Stimulated activated naive CD8-positive, alpha-beta T cell treated with anti-CD3 and anti-CD28 coated beads, Interleukin-15, Interleukin-2, amounts not matched to agents 100 U/mL and 50 U/mL, for 24 hours (primary cell): Measurements from ENCODE around the gene SPACA7.
A peak's percentile ranks its signal among the peaks of the same experiment; 100 is the strongest.
"Not testable (repeated sequence)": the region's sequence is repeated elsewhere in the genome, so short reads cannot be mapped to it uniquely, and the experiment has no call there.

Experiments
- ATAC-seq: fragments of 150-1000 bp; cut with Tn5 transposase; one replicate; pipeline ENCODE4 v1.10.0; 2021
- DNase-seq: peaks from one replicate; pipeline ENCODE4 v3.0.0; 2021

SPACA7 gene

DNA sequence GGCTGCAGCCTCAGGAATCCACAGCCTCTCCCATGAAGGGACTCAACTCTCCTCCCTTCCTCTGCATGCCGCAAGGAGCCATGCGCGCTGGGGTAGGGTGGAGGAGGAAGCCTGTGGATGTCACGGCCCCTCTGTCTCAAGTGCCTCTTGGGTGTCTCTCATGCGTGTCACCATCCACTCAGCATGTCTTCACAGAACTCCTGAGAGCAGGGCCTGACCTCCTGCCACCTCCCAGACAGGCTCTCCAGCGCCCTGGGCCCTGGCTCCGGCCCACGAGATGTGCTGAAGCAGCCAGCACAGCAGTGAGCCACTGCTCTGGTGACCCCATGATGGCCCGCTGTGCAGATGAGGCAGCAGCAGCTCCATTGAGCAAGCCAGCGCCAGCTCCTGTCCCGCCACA is 25.9 kb upstream of the SPACA7 start:
- DNase-seq (no peak), ATAC-seq (no peak)

- DNase-seq (no peak), ATAC-seq (no peak)
Observed at GRCh38 chr13:112351825-112352224, 24.3 kb upstream of the SPACA7 start.

GRCh38 chr13:112353856-112354255 is 22.3 kb upstream of the SPACA7 start:
- ATAC-seq: no peak
- no peak for DNase-seq

GRCh38 chr13:112354330-112355273 is 21.6 kb upstream of the SPACA7 start:
- ATAC-seq: no peak
- DNase-seq: no peak

DNA sequence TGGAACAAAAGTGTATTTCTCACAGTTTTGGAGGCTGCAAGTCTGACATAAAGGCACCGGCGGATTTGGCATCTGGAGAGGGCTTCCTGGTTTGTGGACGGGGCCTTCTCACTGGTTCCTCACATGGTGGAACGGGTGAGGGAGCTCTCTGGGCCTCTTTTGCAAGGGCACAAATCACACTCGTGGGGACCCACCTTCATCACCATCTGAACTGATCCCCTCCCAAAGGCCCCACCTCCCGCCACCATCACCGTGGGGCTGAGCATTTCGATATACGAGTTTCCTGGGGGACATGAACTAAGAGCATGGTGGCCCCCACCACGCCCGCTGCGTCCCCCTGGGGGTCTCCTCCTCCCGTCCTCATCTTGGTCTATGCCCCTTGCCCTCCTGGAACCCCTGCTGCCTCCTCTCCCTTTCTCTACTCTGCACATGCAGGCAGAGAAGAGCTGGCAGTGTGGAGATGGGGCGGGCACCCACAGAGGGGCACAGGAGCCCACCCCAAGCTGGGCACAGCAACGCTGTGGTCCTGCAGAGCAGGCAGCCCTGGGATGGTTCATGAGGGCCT is 20.8 kb upstream of the SPACA7 start:
- ATAC-seq: no peak
- no peak for DNase-seq

DNA sequence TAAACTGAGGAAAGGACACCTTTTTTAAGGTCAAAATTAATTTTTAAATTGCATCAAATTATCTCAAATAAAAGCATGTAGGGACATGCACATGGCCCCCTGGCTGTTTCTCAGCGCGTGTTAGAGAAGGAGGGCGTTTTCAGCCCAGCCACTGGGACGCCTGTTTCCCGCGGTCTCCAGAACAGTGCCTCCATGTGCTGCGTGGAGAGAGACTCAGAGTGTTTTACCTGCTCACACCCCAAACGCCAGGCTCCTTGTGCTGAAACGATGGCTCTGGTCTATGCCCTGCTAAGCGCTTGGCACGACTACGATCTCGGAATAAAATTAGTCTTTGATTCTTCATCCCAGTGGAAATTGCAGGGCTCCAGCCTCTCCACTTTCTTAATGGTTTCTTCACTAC is 20.0 kb upstream of the SPACA7 start:
- DNase-seq (no peak), ATAC-seq (no peak)

- DNase-seq (no peak), ATAC-seq (no peak)
Observed at GRCh38 chr13:112358156-112358555, 18.0 kb upstream of the SPACA7 start.

- ATAC-seq: no peak
- DNase-seq: no peak
Observed at GRCh38 chr13:112362021-112362420, 14.1 kb upstream of the SPACA7 start.

DNA sequence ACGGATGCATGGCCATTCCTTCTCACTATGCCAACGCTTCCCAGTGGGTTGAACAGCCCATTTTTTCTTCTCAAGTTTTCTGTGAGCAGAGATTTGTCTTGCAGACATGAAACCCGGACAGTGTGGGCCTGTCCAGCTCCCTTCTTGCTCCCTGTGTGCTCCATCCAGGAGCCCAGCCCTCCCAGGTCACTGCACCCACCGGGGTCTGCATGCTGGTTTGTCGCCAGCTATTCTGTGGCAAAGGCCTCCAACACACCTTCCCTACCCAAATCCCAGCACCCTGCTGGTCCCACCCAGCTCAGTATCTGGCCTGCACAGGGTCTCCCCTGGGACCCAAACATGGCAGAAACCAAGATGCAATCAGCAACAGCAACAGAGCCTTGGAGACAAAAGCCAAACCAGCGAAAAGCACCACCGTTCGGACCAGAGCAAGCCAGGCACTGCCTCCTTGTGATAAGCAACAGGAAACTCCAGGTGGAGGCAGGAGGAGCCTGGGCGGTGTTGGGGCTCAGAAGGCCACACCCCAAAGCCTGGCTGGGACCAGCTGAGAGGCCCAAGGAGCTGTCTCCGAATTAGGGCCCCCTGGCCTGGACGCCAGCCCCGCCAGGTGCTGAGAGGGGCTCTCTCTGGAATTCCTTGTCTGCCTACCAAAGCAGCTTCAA is 12.2 kb upstream of the SPACA7 start:
- ATAC-seq (no peak), DNase-seq (no peak)

DNA sequence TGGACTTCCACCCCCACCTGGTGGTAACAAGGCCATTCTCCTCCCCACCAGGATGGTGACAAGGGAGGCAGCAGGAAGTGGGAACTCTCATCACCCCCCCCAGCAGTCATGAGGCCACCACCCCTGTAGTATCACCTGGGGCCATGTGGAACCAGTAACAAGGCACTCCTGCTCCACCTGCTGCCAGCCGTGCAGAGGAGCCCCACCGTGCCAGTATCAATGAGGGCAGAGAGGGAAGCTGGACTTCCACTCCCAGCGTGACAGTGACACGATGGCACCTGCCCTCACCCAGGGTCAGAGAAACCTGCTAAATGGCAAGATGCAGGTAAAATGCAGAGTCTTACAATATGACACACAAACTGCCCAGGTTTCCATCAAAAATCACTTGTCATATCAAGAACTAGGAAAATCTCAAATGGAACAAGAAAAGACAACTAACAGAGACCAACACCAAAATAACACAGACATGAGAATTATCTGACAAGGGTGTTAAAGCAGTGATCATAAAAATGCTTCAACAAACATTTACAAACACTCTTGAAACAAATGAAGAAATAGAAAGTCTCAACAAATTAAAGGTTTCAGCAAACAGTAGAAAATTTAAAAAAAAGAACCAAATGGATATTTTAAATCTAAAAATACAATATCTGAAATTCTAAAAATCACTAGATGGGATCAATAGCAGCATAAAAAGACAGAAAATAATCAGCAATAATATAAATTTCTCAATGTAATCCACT is 9.1 kb upstream of the SPACA7 start:
- DNase-seq (no peak), ATAC-seq (no peak)

DNA sequence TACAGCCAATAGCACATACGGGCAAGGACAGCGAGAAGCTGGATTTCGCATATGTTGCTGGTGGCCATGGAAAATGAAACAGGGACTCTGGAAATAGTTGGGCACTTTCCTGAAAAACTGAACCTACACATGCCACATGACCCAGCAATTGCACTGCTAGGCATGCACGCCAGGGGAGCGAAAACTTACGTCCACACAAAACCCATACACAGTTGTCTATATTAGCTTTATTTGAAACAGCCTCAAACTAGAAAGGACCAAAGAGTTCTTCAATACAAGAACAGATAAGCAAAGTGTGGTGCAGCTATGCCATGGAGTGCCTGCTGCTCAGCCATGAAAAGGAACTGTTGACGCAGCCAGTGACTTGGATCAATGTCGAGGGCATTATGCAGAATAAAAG is 7.3 kb upstream of the SPACA7 start:
- DNase-seq: no peak

GRCh38 chr13:112370311-112370710 is 5.8 kb upstream of the SPACA7 start:
- ATAC-seq (no peak), DNase-seq (no peak)

More for the DNA sequence above, 7.3 kb upstream of the SPACA7 start:
- ATAC-seq: no peak

DNA sequence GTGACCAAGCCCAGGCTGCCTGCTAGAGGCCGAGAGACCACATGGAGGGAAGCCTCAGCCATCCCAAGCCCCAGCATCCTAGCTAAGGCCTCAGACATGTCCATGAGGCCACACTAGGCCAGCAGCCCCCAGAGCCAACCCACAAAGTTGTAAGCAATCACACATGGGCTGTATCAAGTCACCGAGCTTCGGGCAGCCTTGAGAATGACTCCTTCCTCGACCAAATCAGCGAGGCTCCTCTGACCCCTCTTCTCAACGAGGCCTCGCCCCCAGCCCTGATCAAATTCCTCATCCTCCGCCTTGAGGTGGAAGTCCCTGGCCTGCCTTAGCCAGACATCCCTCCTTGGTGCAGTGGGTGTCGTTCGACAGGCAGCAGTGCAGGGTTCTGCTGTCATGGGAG is 1.9 kb upstream of the SPACA7 start:
- DNase-seq (no peak), ATAC-seq (no peak)

DNA sequence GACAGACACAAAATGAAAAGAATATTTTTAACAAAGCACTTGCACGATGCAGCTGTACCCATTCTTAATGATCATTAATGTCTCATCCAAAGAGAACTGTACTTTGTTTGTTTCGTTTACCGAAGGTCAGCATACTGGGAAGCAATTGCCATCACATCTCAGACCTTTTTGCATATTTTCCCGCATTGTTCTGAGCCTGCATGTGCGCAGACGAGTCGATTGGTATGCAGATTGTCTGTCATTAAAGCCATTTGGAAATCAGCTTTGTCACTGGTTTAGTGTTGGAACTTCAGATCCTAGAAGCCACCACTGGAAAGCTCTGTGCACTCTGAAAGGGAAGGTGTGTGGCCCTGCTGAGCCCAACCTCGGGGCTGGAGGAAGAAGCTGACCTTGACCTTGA is 15.6 kb downstream of the SPACA7 start:
- ATAC-seq: no peak
- no peak for DNase-seq

DNA sequence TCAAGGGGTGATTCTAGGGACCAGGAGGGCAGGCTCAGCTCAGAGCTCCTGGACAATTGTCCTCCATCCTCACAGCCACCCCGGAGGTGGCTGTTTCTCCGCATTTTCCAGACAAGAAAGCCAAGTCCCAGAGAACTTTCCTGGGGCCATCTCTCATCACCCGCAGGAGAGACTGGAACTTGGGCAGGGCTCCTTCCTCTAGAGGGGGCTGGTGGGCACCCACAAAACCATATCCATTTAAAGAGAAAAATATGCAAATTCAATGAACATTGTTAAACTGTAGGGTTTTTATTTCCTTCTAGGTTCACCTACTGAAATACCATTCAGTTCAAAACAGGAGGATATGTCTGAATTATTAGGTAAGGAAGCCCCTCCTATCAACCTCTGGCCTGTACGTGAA is 16.6 kb downstream of the SPACA7 start:
- ATAC-seq: no peak
- no peak for DNase-seq

DNA sequence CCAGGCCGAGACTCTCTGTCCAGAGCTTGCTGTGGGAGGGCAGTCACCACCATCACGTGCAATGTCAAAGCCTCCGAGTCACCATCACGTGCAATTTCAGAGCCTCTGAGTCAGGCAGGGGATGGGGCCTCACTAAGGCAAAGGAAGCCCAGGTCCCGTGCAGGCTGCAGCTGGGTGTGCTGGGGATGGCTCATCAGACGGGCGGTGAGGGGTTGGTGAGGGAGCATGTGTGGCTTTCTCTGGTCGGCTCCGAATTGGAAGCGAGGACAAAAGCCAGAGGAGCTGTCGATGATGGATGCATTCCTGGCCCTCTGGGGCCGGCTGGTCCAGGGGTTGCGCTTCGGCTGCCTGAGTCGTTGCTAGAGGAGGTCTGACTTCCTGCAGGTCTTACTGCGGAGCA is 18.9 kb downstream of the SPACA7 start:
- peak; percentile 39 for ATAC-seq
- not testable (repeated sequence) for DNase-seq

DNA sequence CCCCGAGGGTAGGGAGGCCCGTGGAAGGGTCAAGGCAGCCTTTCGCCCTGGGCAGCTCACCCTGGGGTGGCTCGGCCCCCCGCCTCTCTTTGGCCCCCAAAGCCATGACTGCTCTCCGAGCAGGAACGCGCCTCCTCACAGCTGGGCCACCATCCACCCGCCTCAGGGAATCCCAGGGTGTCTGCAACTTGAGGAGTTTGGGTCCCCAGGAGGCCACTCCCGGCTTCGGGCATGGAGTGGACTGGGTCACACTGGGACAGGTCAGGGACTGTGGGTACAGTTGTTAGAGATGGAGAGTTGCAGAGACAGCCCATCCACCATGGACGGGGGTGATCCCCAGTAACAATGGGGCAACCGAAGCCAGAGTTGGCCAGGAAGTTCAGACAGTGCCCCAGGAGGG is 19.8 kb downstream of the SPACA7 start:
- ATAC-seq, DNase-seq: not testable (repeated sequence)

GRCh38 chr13:112397108-112397507 is 21.0 kb downstream of the SPACA7 start:
- no peak for ATAC-seq
- DNase-seq: no peak

DNA sequence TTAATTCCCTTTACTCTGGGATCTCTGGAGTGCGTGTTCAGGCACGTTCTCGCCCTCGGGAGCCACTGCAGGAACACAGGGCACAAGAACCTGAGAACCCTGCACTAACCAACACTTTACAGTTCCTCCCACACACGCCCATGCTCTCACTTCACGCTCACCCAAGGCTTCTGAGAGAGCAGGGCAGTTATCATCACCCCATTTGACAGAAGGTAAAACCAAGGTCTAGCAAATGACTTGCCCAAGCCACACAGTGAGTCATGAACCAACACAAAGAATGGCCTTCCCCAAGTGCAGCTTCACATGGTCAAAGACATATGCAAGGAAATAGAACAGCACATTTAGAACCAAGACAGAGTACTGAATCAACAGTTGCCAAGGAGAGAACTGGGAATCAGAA is 22.2 kb downstream of the SPACA7 start:
- peak; percentile 64 for ATAC-seq
- not testable (repeated sequence) for DNase-seq

DNA sequence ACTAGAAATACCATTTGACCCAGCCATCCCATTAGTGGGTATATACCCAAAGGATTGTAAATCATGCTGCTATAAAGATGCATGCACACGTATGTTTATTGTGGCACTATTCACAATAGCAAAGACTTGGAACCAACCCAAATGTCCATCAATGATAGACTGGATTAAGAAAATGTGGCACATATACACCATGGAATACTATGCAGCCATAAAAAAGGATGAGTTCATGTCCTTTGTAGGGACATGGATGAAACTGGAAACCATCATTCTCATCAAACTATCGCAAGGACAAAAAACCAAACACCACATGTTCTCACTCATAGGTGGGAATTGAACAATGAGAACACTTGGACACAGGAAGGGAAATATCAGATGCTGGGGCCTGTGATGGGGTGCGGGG is 33.7 kb downstream of the SPACA7 start:
- DNase-seq, ATAC-seq: not testable (repeated sequence)

GRCh38 chr13:112416647-112417046 is 40.5 kb downstream of the SPACA7 start:
- DNase-seq: no peak
- no peak for ATAC-seq

DNA sequence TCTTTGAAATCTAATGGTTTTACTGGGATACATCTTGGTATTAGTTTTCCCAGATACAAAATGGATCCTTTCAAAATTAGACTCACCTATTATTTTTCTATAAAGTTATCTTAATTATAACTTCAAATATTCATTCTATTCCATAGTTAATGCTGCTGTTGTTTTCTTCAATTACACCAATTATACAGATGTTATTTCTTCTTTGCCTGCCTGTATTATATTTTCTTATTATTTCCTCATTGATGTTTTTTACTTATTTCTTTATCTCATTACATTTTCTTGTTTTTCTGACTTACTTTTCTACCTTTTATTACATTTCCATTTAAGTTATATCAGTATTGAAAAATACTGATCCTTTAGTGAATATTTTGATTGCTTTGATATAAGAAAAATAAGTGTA is 40.9 kb downstream of the SPACA7 start:
- no peak for DNase-seq
- ATAC-seq: no peak

- DNase-seq (no peak), ATAC-seq (no peak)
Observed at GRCh38 chr13:112424098-112424497, 47.9 kb downstream of the SPACA7 start.
